Type B pancreatic cell (in vitro differentiated cells): Measurements from ENCODE around the gene MRPL9. TPM values are rescaled to one million over a fixed set of nuclear protein-coding genes. Genes with fewer than 3 reads are reported as not detected.

Experiments
- DNase-seq: peaks from one replicate; pipeline ENCODE4 v3.0.0; 2021; ENCODE audit warnings: mixed read lengths; ENCODE audit not compliant: unreplicated experiment; ENCODE audit errors: extremely low spot score
- H3K27ac Mint-ChIP-seq: 2 replicates; pipeline ENCODE4 v1.8.0; 2021; ENCODE audit warnings: mild to moderate bottlenecking, mixed read lengths
- H3K27me3 Mint-ChIP-seq: 2 replicates; pipeline ENCODE4 v1.8.0; 2021; ENCODE audit warnings: mixed read lengths
- H3K36me3 Mint-ChIP-seq: 2 replicates; pipeline ENCODE4 v1.8.0; 2021; ENCODE audit warnings: mixed read lengths
- H3K4me1 Mint-ChIP-seq: one replicate; pipeline ENCODE4 v1.8.0; 2021; ENCODE audit warnings: mixed read lengths; ENCODE audit not compliant: unreplicated experiment
- H3K4me3 Mint-ChIP-seq: 2 replicates; pipeline ENCODE4 v1.8.0; 2021; ENCODE audit warnings: mild to moderate bottlenecking, mixed read lengths
- H3K9me3 Mint-ChIP-seq: 2 replicates; pipeline ENCODE4 v1.8.0; 2021; ENCODE audit warnings: mixed read lengths
- total RNA-seq: library from RNA; stranded (reverse); gene quantifications from 2 replicates; pipeline ENCODE4 v1.2.1, GENCODE V29; 2021; ENCODE audit warnings: low replicate concordance
- TF ChIP-seq, protein P1 (sequence below): fragments of 200-600 bp; sonication (generic); conservative IDR thresholded peaks from 2 replicates; pipeline ENCODE4 v1.5.0; 2021; ENCODE audit warnings: antibody characterized with exemption, mild to moderate bottlenecking

MRPL9 gene
- total RNA-seq, 1 donor from 2014 or later, result 92.1 TPM

DNA sequence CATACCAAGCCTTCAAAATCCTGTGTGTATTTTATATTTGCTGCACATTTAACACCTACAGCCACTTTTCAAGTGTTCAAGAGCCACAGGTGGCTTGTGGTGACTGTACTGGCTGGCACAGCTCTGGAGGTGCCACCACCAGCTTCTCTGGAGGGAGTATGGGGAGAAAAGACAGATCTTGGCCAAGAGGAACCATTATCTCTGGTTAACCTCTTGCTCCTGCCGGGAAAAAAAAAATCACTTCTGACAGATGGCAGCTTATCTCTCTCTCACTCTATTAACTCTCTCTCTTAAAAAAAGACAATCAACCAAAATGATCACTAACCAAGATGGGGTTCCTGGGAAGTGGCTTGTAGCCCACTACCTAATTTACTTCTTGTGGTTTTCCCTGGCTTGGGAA is 43.2 kb downstream of the MRPL9 start:
- H3K4me1 Mint-ChIP-seq, result peaks cover 24% of the 10 kb centered on the region
- no peaks in the 10 kb centered on the region for H3K36me3 Mint-ChIP-seq
- DNase-seq, result no peak
- H3K27me3 Mint-ChIP-seq, result peaks cover 87% of the 10 kb centered on the region
- no peaks in the 10 kb centered on the region for H3K9me3 Mint-ChIP-seq
- TF ChIP-seq, protein P1, sequence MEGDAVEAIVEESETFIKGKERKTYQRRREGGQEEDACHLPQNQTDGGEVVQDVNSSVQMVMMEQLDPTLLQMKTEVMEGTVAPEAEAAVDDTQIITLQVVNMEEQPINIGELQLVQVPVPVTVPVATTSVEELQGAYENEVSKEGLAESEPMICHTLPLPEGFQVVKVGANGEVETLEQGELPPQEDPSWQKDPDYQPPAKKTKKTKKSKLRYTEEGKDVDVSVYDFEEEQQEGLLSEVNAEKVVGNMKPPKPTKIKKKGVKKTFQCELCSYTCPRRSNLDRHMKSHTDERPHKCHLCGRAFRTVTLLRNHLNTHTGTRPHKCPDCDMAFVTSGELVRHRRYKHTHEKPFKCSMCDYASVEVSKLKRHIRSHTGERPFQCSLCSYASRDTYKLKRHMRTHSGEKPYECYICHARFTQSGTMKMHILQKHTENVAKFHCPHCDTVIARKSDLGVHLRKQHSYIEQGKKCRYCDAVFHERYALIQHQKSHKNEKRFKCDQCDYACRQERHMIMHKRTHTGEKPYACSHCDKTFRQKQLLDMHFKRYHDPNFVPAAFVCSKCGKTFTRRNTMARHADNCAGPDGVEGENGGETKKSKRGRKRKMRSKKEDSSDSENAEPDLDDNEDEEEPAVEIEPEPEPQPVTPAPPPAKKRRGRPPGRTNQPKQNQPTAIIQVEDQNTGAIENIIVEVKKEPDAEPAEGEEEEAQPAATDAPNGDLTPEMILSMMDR, result no peak
- peak overlapping the region; percentile 58 for H3K4me3 Mint-ChIP-seq
- peak overlapping the region; percentile 67 for H3K27ac Mint-ChIP-seq

DNA sequence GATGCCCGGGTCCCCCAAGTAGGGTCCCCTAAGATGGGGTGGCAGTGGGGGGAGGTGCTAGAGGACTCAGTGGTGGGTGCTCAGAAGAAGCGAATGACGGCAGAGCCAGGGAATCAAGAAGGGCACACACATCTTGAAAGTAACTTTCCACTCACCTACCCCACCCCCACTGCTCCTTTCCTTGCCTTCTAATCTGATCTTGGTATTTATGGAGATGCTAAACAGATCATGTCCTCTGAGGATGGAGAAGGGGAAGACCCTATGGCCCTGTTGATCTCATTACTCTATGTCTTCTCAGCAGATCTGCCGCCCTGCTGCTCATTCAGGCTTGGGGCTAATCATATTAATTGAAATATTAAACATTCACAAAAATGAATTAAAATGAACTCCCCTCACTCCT is 44.6 kb downstream of the MRPL9 start:
- peaks cover 24% of the 10 kb centered on the region for H3K4me1 Mint-ChIP-seq
- no peak overlapping the region for H3K4me3 Mint-ChIP-seq
- TF ChIP-seq, protein P1, result no peak
- H3K27me3 Mint-ChIP-seq, result peaks cover 91% of the 10 kb centered on the region
- no peaks in the 10 kb centered on the region for H3K9me3 Mint-ChIP-seq
- H3K36me3 Mint-ChIP-seq, result no peaks in the 10 kb centered on the region
- DNase-seq, result no peak
- H3K27ac Mint-ChIP-seq, result no peak overlapping the region

GRCh38 chr1:151718011-151718431 is 45.3 kb downstream of the MRPL9 start:
- TF ChIP-seq, protein P1, result no peak
- Mint-ChIP-seq H3K36me3 (no peaks in the 10 kb centered on the region), H3K4me3 (peak overlapping the region; percentile 37), H3K4me1 (peaks cover 24% of the 10 kb centered on the region), H3K27ac (no peak overlapping the region), H3K27me3 (peaks cover 90% of the 10 kb centered on the region), H3K9me3 (no peaks in the 10 kb centered on the region)
- no peak for DNase-seq

- Mint-ChIP-seq H3K27ac (peak within 1 kb of the TSS; percentile 77), H3K27me3 (peaks cover 80% of the 10 kb centered on the region), H3K9me3 (no peaks in the 10 kb centered on the region), H3K36me3 (no peaks in the 10 kb centered on the region), H3K4me3 (peak within 1 kb of the TSS; percentile 88), H3K4me1 (peaks cover 24% of the 10 kb centered on the region)
- TF ChIP-seq, protein P1, result no peak
- DNase-seq, result no peak
Observed at GRCh38 chr1:151716771-151717631, 46.3 kb downstream of the MRPL9 start, which contains the start of gene CELF3. Gene CELF3, minus strand, starts transcription at chr1:151716803. Its CDS starts 783 bp downstream, at chr1:151716020.

DNA sequence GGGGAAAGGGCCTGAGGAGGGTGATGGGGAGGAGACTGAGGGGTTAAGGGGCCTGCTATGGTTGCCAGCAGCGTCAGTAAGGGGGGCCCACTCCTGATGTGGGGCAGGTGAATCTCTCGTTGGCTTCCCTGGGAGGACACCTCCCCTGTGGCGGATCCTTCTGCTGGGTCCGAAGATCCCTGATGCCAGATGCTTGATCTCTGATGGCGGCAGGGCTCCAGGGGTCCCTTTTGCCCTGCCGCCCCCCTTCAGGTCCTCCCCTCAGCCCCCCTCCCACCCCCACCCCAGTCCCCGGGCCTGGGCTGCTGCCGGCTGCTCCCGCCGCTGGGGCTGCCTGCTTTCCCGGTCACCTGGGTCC is 46.9 kb downstream of the MRPL9 start:
- peaks cover 74% of the 10 kb centered on the region for H3K27me3 Mint-ChIP-seq
- no peak overlapping the region for H3K27ac Mint-ChIP-seq
- peak overlapping the region; percentile 83 for H3K4me3 Mint-ChIP-seq
- no peaks in the 10 kb centered on the region for H3K36me3 Mint-ChIP-seq
- peaks cover 24% of the 10 kb centered on the region for H3K4me1 Mint-ChIP-seq
- H3K9me3 Mint-ChIP-seq, result no peaks in the 10 kb centered on the region
- no peak for DNase-seq
- TF ChIP-seq, protein P1, result peak; percentile 38
